GM19193 (cell line): Measurements from ENCODE around the gene MUC5AC.

Experiments used
- POLR2A ChIP-seq: IDR thresholded peaks from 4 replicates; pipeline ENCODE4 v1.6.1; 2011; ENCODE audit not compliant: insufficient read depth, insufficient read length; ENCODE audit errors: extremely low read depth

The MUC5AC gene

GRCh38 chr11:1194231-1194976 lies 36.7 kb downstream of the MUC5AC start:
- no peak for TF ChIP-seq POLR2A

GRCh38 chr11:1194977-1195681 lies 37.4 kb downstream of the MUC5AC start:
- no peak for TF ChIP-seq POLR2A

- TF ChIP-seq POLR2A, result no peak
These were observed 38.1 kb downstream of the MUC5AC start for GRCh38 chr11:1195682-1196515.

GRCh38 chr11:1196516-1197391 lies 39.0 kb downstream of the MUC5AC start:
- TF ChIP-seq POLR2A, result no peak

- no peak for TF ChIP-seq POLR2A
These were observed 39.7 kb downstream of the MUC5AC start for GRCh38 chr11:1197431-1197885.

- TF ChIP-seq POLR2A, result no peak
These were observed 40.3 kb downstream of the MUC5AC start for GRCh38 chr11:1197886-1198560.

- TF ChIP-seq POLR2A, result no peak
These were observed 40.9 kb downstream of the MUC5AC start for GRCh38 chr11:1198561-1199240.

GRCh38 chr11:1199241-1199750 lies 41.5 kb downstream of the MUC5AC start:
- no peak for TF ChIP-seq POLR2A

GRCh38 chr11:1199751-1200610 lies 42.2 kb downstream of the MUC5AC start:
- no peak for TF ChIP-seq POLR2A

GRCh38 chr11:1200611-1201191 lies 42.9 kb downstream of the MUC5AC start:
- TF ChIP-seq POLR2A, result no peak

GRCh38 chr11:1201395-1202153 lies 43.8 kb downstream of the MUC5AC start:
- no peak for TF ChIP-seq POLR2A
